Neural cell (in vitro differentiated cells): Measurements from ENCODE around the gene OR6K3.

Experiments used
- CTCF ChIP-seq: fragments of 450-650 bp; IDR thresholded peaks from 2 replicates; pipeline ENCODE4 v1.5.1; 2014; ENCODE audit warnings: antibody characterized with exemption, mild to moderate bottlenecking, moderate library complexity; ENCODE audit not compliant: poor library complexity, severe bottlenecking
- EP300 ChIP-seq: fragments of 450-650 bp; conservative IDR thresholded peaks from 2 replicates; pipeline ENCODE4 v1.6.1; 2014; ENCODE audit warnings: antibody characterized with exemption, mild to moderate bottlenecking, moderate library complexity; ENCODE audit not compliant: poor library complexity, severe bottlenecking
- EZH2 ChIP-seq: fragments of 200-600, 300-800 bp; shearing (Covaris generic), sonication (generic); IDR thresholded peaks from 2 replicates; pipeline ENCODE4 v1.6.1; 2014; ENCODE audit warnings: antibody characterized with exemption, low read length, borderline replicate concordance, mild to moderate bottlenecking; ENCODE audit not compliant: insufficient read depth, poor library complexity, severe bottlenecking
- MXI1 ChIP-seq: fragments of 450-650 bp; conservative IDR thresholded peaks from 2 replicates; pipeline ENCODE4 v1.6.1; 2014; ENCODE audit warnings: antibody characterized with exemption, mild to moderate bottlenecking; ENCODE audit not compliant: poor library complexity, severe bottlenecking
- POLR2AphosphoS5 ChIP-seq: IDR thresholded peaks from 2 replicates; pipeline ENCODE4 v1.6.1; 2012
- RAD21 ChIP-seq: fragments of 450-650 bp; conservative IDR thresholded peaks from 2 replicates; pipeline ENCODE4 v1.6.1; 2014; ENCODE audit warnings: antibody characterized with exemption, mild to moderate bottlenecking, moderate library complexity
- REST ChIP-seq: IDR thresholded peaks from 2 replicates; pipeline ENCODE4 v1.6.1; 2012; ENCODE audit warnings: borderline replicate concordance
- SMC3 ChIP-seq: fragments of 450-650 bp; conservative IDR thresholded peaks from 2 replicates; pipeline ENCODE4 v1.6.1; 2014; ENCODE audit warnings: antibody characterized with exemption, mild to moderate bottlenecking, moderate library complexity; ENCODE audit not compliant: poor library complexity
- TAF1 ChIP-seq: IDR thresholded peaks from 2 replicates; pipeline ENCODE4 v1.6.1; 2012; ENCODE audit warnings: low read depth

DNA sequence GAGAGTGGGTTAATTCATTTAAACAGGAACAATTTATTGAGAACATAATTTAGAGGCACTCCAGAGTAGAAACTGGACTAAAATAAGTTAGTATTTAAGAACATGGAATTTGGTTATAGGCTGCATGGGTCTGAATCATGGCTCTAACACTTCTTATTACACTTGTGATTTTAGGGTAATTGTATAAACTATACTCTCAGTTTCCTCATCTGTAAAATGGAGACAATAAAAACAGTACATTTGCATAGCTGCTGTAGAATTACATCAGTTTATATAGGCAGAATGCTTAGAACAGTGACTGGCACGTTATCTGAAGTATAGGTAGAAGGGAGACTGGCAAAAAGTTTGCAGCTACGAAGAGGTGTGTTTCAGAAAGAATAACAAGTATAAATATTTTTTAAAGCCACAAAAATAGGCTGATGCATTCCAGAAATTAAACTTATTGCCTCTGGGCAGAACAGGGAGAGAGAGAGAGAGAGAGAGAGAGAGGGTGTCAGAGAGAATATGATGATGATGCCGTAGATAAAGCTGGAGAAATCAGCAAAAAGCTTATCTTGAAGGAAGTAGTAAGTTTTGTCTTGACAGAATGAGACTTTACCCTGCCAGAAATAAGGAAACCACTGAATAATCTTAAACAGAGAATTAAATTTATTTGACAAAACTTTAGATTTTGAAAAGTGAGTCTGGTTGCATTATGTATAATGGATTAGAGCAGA is 8.1 kb upstream of the OR6K3 start:
- TF ChIP-seq CTCF (no peak), RAD21 (no peak), EZH2 (no peak), REST (no peak), MXI1 (no peak), SMC3 (no peak), EP300 (no peak), TAF1 (no peak), POLR2AphosphoS5 (no peak)
